Stimulated activated CD8-positive, alpha-beta memory T cell treated with anti-CD3 and anti-CD28 coated beads, Interleukin-12 subunit alpha, Interleukin-12 subunit beta, amount 100 ng/mL, for 24 hours (primary cell): ENCODE measurements around the gene VPS45.

Source experiments
- DNase-seq: peaks from one replicate; pipeline ENCODE4 v3.0.0-alpha.2; 2020; ENCODE audit errors: extremely low read depth

Gene VPS45

GRCh38 chr1:150072959-150073358, 5.4 kb downstream of the VPS45 start:
- DNase-seq, result no peak

- no peak for DNase-seq
Observed at GRCh38 chr1:150073516-150073915, 5.9 kb downstream of the VPS45 start.

GRCh38 chr1:150076066-150076465, 8.5 kb downstream of the VPS45 start:
- DNase-seq, result no peak

GRCh38 chr1:150076985-150077384, 9.4 kb downstream of the VPS45 start:
- no peak for DNase-seq

- no peak for DNase-seq
Observed at GRCh38 chr1:150080784-150081183, 13.2 kb downstream of the VPS45 start.

GRCh38 chr1:150082494-150082893, 14.9 kb downstream of the VPS45 start:
- DNase-seq, result no peak

- DNase-seq, result no peak
Observed at GRCh38 chr1:150083907-150084306, 16.3 kb downstream of the VPS45 start.

- DNase-seq, result no peak
Observed at GRCh38 chr1:150085406-150085805, 17.8 kb downstream of the VPS45 start.

GRCh38 chr1:150087415-150087814, 19.8 kb downstream of the VPS45 start:
- DNase-seq, result no peak

GRCh38 chr1:150089846-150090520, 22.4 kb downstream of the VPS45 start:
- DNase-seq, result no peak

- no peak for DNase-seq
Observed at GRCh38 chr1:150092180-150092791, 24.7 kb downstream of the VPS45 start.

GRCh38 chr1:150093805-150094204, 26.2 kb downstream of the VPS45 start:
- no peak for DNase-seq

GRCh38 chr1:150094734-150095265, 27.2 kb downstream of the VPS45 start:
- DNase-seq, result no peak

- no peak for DNase-seq
Observed at GRCh38 chr1:150102986-150103385, 35.4 kb downstream of the VPS45 start.

- DNase-seq, result no peak
Observed at GRCh38 chr1:150106341-150106740, 38.8 kb downstream of the VPS45 start.

- DNase-seq, result no peak
Observed at GRCh38 chr1:150109586-150109985, 42.0 kb downstream of the VPS45 start.

GRCh38 chr1:150110116-150110515, 42.5 kb downstream of the VPS45 start:
- DNase-seq, result no peak

GRCh38 chr1:150111670-150112069, 44.1 kb downstream of the VPS45 start:
- DNase-seq, result no peak

- no peak for DNase-seq
Observed at GRCh38 chr1:150115121-150115520, 47.5 kb downstream of the VPS45 start.

- DNase-seq, result no peak
Observed at GRCh38 chr1:150118716-150119115, 51.1 kb downstream of the VPS45 start.

- no peak for DNase-seq
Observed at GRCh38 chr1:150121236-150121862, 53.8 kb downstream of the VPS45 start.

GRCh38 chr1:150126811-150127210, 59.2 kb downstream of the VPS45 start:
- no peak for DNase-seq

- no peak for DNase-seq
Observed at GRCh38 chr1:150127464-150127863, 59.9 kb downstream of the VPS45 start.
